Stimulated activated CD8-positive, alpha-beta memory T cell treated with anti-CD3 and anti-CD28 coated beads, Interleukin-4, amount 100 ng/mL, for 4 hours (primary cell): ENCODE results near the gene LYVE1.

Source experiments
- DNase-seq, 2 donors: peaks; one replicate each; pipeline ENCODE4 v3.0.0-alpha.2; 2020; ENCODE audit warnings: low read depth in 2 of 2, low spot score in 1 of 2

Gene LYVE1

GRCh38 chr11:10526974-10527918, 41.2 kb downstream of the LYVE1 start:
- DNase-seq, result no peak

- DNase-seq, result no peak
Measured at GRCh38 chr11:10524471-10524870, 44.0 kb downstream of the LYVE1 start.

- DNase-seq, result no peak
Measured at GRCh38 chr11:10522921-10523320, 45.5 kb downstream of the LYVE1 start.

GRCh38 chr11:10522276-10522675, 46.2 kb downstream of the LYVE1 start:
- no peak for DNase-seq

GRCh38 chr11:10520562-10520961, 47.9 kb downstream of the LYVE1 start:
- DNase-seq, result no peak

GRCh38 chr11:10519630-10520029, 48.8 kb downstream of the LYVE1 start:
- DNase-seq, result no peak

- DNase-seq, result no peak
Measured at GRCh38 chr11:10518891-10519290, 49.6 kb downstream of the LYVE1 start.

GRCh38 chr11:10518123-10518522, 50.3 kb downstream of the LYVE1 start:
- no peak for DNase-seq

- DNase-seq, result no peak
Measured at GRCh38 chr11:10515418-10515817, 53.0 kb downstream of the LYVE1 start.

- DNase-seq, result no peak
Measured at GRCh38 chr11:10514709-10515108, 53.8 kb downstream of the LYVE1 start.

- DNase-seq, result no peak
Measured at GRCh38 chr11:10514202-10514601, 54.3 kb downstream of the LYVE1 start.

GRCh38 chr11:10511181-10511621, 57.3 kb downstream of the LYVE1 start:
- DNase-seq, result no peak
